ENCODE data around the gene RTRAF. TPM values are rescaled to one million over a fixed set of nuclear protein-coding genes. Genes with fewer than 3 reads are reported as not detected.

Gene RTRAF
- total RNA-seq, 1 donor from 2014 or later, result 183 TPM

- Mint-ChIP-seq H3K36me3 (peaks cover 3% of the 10 kb centered on the region), H3K9me3 (peaks cover 6% of the 10 kb centered on the region), H3K4me3 (no peak overlapping the region), H3K27ac (no peak overlapping the region), H3K4me1 (no peaks in the 10 kb centered on the region), H3K27me3 (ENCODE audit: low read depth) (no peaks in the 10 kb centered on the region)
- no peak for TF ChIP-seq CTCF (IDR thresholded peaks at IDR 0.05; ENCODE audit: unreplicated experiment)
- DNase-seq (ENCODE audit: low spot score in 2 of 2, unreplicated experiment in 2 of 2), result no peak
Observed at GRCh38 chr14:52026017-52026660, 36.8 kb downstream of the RTRAF start.

DNA sequence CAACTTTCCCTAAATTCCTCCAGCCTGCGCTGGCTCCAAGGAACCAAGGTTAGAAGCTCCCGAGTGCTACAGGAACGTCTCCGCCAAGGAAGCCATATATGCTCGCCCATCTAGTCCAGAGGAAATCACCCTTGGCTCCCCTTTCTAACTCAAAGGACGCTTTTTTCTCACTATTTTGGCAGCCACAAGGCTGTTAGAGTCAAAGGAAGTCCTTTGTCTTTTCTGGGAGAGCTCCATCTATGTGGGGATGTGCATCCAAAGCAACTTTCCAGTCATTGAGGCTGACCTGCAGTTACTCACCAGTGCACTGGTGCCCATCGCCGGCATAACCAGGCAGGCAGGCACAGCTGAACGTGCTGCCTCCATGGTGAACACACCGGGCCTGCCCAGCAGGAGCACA, 37.6 kb downstream of the RTRAF start:
- peaks cover 3% of the 10 kb centered on the region for H3K4me1 Mint-ChIP-seq

DNA sequence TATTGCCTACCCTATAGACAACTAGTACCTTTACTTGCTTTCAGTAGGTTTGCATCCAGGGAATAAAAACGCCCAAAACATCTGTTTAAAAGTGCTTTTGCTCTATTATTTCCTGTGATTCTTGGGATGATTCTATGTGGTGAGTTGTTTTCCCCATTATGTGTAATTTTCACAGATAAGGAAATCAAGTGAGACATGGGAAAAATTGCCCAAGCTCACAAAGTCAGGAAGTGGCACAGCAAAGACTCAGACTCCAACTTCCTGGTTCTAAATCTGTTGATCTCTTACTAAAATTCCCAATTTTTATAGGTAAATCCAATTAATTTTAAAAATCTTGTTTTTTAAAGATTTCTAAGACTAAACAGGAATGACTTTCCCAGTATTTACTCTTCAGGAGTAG, 40.5 kb downstream of the RTRAF start:
- Mint-ChIP-seq H3K4me3 (no peak overlapping the region), H3K36me3 (no peaks in the 10 kb centered on the region), H3K9me3 (no peaks in the 10 kb centered on the region), H3K27me3 (ENCODE audit: low read depth) (no peaks in the 10 kb centered on the region), H3K4me1 (peaks cover 18% of the 10 kb centered on the region), H3K27ac (no peak overlapping the region)
- no peak for TF ChIP-seq CTCF (IDR thresholded peaks at IDR 0.05; ENCODE audit: unreplicated experiment)
- DNase-seq (ENCODE audit: low spot score in 2 of 2, unreplicated experiment in 2 of 2), result no peak

More for the DNA sequence above, 37.6 kb downstream of the RTRAF start:
- DNase-seq (ENCODE audit: low spot score in 2 of 2, unreplicated experiment in 2 of 2), result no peak
- Mint-ChIP-seq H3K27ac (no peak overlapping the region), H3K4me3 (no peak overlapping the region), H3K36me3 (peaks cover 3% of the 10 kb centered on the region), H3K9me3 (peaks cover 6% of the 10 kb centered on the region), H3K27me3 (ENCODE audit: low read depth) (no peaks in the 10 kb centered on the region)
- TF ChIP-seq CTCF (IDR thresholded peaks at IDR 0.05; ENCODE audit: unreplicated experiment), result no peak

- H3K4me3 Mint-ChIP-seq, result no peak overlapping the region
- H3K27ac Mint-ChIP-seq, result peak overlapping the region; percentile 85
- DNase-seq (ENCODE audit: low spot score in 2 of 2, unreplicated experiment in 2 of 2), result no peak
- H3K4me1 Mint-ChIP-seq, result peaks cover 18% of the 10 kb centered on the region
- peaks cover 5% of the 10 kb centered on the region for H3K9me3 Mint-ChIP-seq
- H3K27me3 Mint-ChIP-seq (ENCODE audit: low read depth), result no peaks in the 10 kb centered on the region
- H3K36me3 Mint-ChIP-seq, result peaks cover 7% of the 10 kb centered on the region
- TF ChIP-seq CTCF (IDR thresholded peaks at IDR 0.05; ENCODE audit: unreplicated experiment), result no peak
Observed at GRCh38 chr14:52031781-52032180, 42.4 kb downstream of the RTRAF start.

- no peak for TF ChIP-seq CTCF (IDR thresholded peaks at IDR 0.05; ENCODE audit: unreplicated experiment)
- Mint-ChIP-seq H3K27me3 (ENCODE audit: low read depth) (no peaks in the 10 kb centered on the region), H3K4me3 (no peak overlapping the region), H3K27ac (peak overlapping the region; percentile 85), H3K4me1 (peaks cover 18% of the 10 kb centered on the region), H3K9me3 (peaks cover 7% of the 10 kb centered on the region), H3K36me3 (peaks cover 9% of the 10 kb centered on the region)
- no peak for DNase-seq (ENCODE audit: low spot score in 2 of 2, unreplicated experiment in 2 of 2)
Observed at GRCh38 chr14:52032204-52032801, 43.0 kb downstream of the RTRAF start.

All from mesothelial cell of epicardium (in vitro differentiated cells).